RWPE2 (cell line): ENCODE measurements around the gene AQP1.

Experiments
- ATAC-seq: fragments of 200-7000 bp; cut with Tn5 transposase; 3 replicates; pipeline ENCODE4 v1.9.1; 2021; ENCODE audit warnings: low read depth
- DNase-seq: peaks from one replicate; pipeline ENCODE4 v3.0.0-alpha.2; 2020; ENCODE audit warnings: low spot score
- H3K27ac ChIP-seq: fragments of 450-650 bp; 2 replicates; pipeline ENCODE4 v1.5.1; 2017; ENCODE audit warnings: mild to moderate bottlenecking; ENCODE audit not compliant: poor library complexity, severe bottlenecking
- H3K27me3 ChIP-seq: fragments of 250-450 bp; sonication (Bioruptor Pico); 2 replicates; pipeline ENCODE4 v1.5.1; 2021; ENCODE audit warnings: mild to moderate bottlenecking, moderate library complexity; ENCODE audit not compliant: insufficient read depth, poor library complexity, severe bottlenecking
- H3K36me3 ChIP-seq: fragments of 250-450 bp; sonication (Bioruptor Pico); 2 replicates; pipeline ENCODE4 v1.5.1; 2020; ENCODE audit warnings: low read depth, mild to moderate bottlenecking, moderate library complexity
- H3K4me1 ChIP-seq: fragments of 250-450 bp; sonication (Bioruptor Pico); 2 replicates; pipeline ENCODE4 v1.5.1; 2021; ENCODE audit warnings: mild to moderate bottlenecking, moderate library complexity; ENCODE audit not compliant: insufficient read depth, poor library complexity, severe bottlenecking
- H3K4me3 ChIP-seq: fragments of 250-450 bp; sonication (Bioruptor Pico); 2 replicates; pipeline ENCODE4 v1.5.1; 2021; ENCODE audit warnings: mild to moderate bottlenecking, moderate library complexity; ENCODE audit not compliant: severe bottlenecking
- H3K9me3 ChIP-seq: fragments of 250-450 bp; sonication (Bioruptor Pico); 2 replicates; pipeline ENCODE4 v1.5.1; 2021; ENCODE audit warnings: mild to moderate bottlenecking, moderate library complexity; ENCODE audit not compliant: severe bottlenecking
- CTCF ChIP-seq: fragments of 450-650 bp; IDR thresholded peaks from one replicate; pipeline ENCODE4 v1.5.1; 2017; ENCODE audit warnings: mild to moderate bottlenecking, moderate library complexity; ENCODE audit not compliant: poor library complexity, severe bottlenecking

The AQP1 gene

GRCh38 chr7:30912986-30913811 lies 1.5 kb downstream of the AQP1 start:
- no peak for ATAC-seq

GRCh38 chr7:30913821-30914515 lies 2.3 kb downstream of the AQP1 start:
- Histone ChIP-seq H3K27ac (no peak overlapping the region), H3K27me3 (no peaks in the 10 kb centered on the region)

More at GRCh38 chr7:30912986-30913811, 1.5 kb downstream of the AQP1 start:
- no peak overlapping the region for H3K4me3 ChIP-seq
- no peak for TF ChIP-seq CTCF
- DNase-seq: no peak
- no peaks in the 10 kb centered on the region for H3K9me3 ChIP-seq
- H3K36me3 ChIP-seq: no peaks in the 10 kb centered on the region
- no peaks in the 10 kb centered on the region for H3K27me3 ChIP-seq
- peaks cover 7% of the 10 kb centered on the region for H3K4me1 ChIP-seq
- H3K27ac ChIP-seq: no peak overlapping the region

GRCh38 chr7:30914596-30914995 lies 2.9 kb downstream of the AQP1 start:
- Histone ChIP-seq H3K9me3 (no peaks in the 10 kb centered on the region), H3K4me1 (peaks cover 7% of the 10 kb centered on the region), H3K27ac (no peak overlapping the region), H3K4me3 (no peak overlapping the region), H3K27me3 (no peaks in the 10 kb centered on the region), H3K36me3 (no peaks in the 10 kb centered on the region)
- no peak for TF ChIP-seq CTCF
- DNase-seq: no peak
- ATAC-seq: peak; percentile 45

More at GRCh38 chr7:30913821-30914515, 2.3 kb downstream of the AQP1 start:
- H3K4me3 ChIP-seq: no peak overlapping the region
- no peaks in the 10 kb centered on the region for H3K9me3 ChIP-seq
- H3K36me3 ChIP-seq: no peaks in the 10 kb centered on the region
- H3K4me1 ChIP-seq: peaks cover 7% of the 10 kb centered on the region
- ATAC-seq (no peak), DNase-seq (no peak)
- TF ChIP-seq CTCF: no peak

GRCh38 chr7:30915005-30915601 lies 3.5 kb downstream of the AQP1 start:
- Histone ChIP-seq H3K27me3 (no peaks in the 10 kb centered on the region), H3K9me3 (no peaks in the 10 kb centered on the region), H3K27ac (no peak overlapping the region), H3K4me3 (no peak overlapping the region), H3K4me1 (peaks cover 7% of the 10 kb centered on the region), H3K36me3 (no peaks in the 10 kb centered on the region)
- no peak for TF ChIP-seq CTCF
- peak; percentile 11; the same call in 1 of the 3 replicates for ATAC-seq
- DNase-seq: no peak
